HG02840 (cell line): ENCODE measurements around the gene AFG1L.

Experiments used
- ATAC-seq: cut with Tn5 transposase; IDR thresholded peaks from one replicate; pipeline ENCODE4 v1.9.1; 2021; ENCODE audit warnings: mild to moderate bottlenecking, moderate library complexity, moderate number of reproducible peaks; ENCODE audit not compliant: unreplicated experiment, low FRiP score

AFG1L gene

GRCh38 chr6:108565893-108566292, 271.0 kb downstream of the AFG1L start:
- ATAC-seq = no peak

GRCh38 chr6:108566406-108566805, 271.6 kb downstream of the AFG1L start:
- no peak for ATAC-seq

- no peak for ATAC-seq
Measured at GRCh38 chr6:108568101-108568500, 273.2 kb downstream of the AFG1L start.

DNA sequence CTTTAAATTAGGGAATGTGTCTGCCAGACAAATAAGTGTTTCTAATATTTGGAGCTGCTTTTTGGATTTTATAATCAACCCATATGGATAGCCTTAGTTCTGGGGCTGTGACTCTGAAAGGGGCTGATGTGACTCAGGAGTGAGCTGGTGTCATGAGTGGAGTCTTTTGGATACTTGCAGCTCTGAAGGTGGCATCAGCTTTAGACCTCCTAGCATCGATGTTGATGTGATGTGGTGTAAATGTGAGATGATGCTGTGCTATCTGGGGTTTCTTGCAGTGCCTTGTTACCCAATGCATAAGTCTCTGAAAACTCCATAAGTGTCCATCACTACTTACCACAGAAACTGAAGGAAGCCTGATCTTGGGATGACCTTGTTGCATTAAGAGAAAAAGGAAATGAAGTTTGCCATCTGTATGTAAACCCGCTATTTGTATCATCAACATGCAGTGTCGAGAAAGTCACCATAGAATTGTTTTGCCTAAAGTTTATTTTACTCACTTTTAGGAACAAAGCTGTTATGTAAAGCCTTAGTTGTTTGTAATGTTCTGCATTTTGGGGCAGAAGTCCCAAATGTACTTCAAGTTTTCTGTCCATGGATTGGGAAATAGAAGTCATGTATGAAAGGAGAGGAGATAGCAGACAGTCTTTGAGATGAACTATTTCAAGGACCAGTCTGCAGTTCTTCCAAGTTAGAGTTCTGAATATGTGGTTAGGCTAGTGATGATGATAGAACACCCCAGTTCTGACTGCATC, 273.9 kb downstream of the AFG1L start:
- ATAC-seq = no peak

DNA sequence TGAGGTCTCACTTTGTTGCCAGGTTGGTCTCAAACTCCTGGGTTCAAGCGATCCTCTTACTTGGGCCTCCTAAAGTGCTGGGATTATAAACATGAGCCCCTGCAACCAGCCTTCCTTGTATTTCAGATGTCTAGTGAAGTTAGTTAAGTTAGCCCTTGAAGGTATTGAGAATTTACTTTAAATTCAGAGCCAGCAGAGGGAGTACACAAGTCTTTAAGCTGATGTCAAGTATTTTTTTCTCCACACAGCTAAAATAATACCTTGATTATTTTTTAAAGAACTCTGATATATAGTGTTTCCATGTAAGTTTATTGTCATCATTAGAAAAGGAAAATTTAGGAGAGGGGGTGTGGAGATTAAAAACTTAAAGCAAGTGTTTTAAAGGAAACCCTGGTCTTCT, 275.7 kb downstream of the AFG1L start:
- ATAC-seq = no peak

DNA sequence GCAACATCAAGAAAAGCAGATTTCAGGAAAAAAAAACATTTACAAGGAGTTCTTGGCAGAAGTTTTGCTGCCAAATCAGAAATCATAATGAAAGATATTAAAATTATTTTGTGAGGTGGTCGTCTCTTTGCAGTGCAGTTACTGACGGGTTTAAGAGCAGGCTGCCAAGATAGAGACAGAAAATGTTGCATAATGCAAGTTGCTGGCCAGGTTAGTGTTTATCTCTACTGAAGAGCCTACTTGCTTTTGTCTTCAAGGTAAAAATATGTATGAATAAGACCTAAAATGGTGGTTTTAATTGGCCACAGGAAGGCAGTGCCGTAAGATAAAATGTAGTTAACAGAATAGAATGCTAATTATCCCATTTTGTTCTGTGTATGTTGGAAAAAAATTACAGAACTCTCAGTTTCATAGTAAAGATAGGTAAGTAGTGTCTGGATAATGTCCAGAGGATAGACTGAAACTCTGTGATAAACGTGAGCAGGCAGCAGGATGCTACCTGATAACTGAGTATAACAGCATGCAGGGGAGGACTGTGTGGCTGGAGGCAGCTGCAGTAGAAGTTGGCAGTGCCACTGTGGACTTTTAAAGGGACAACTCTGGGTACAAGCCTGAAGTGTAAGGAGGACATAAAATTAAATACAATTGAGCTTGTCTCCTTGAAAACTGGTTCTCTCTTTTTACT, 279.7 kb downstream of the AFG1L start:
- no peak for ATAC-seq
